Right lobe of liver (tissue), 5 donors: ENCODE results near the gene ASAP3. TPM values are rescaled to one million over a fixed set of nuclear protein-coding genes. Genes with fewer than 3 reads are reported as not detected.

ENCODE experiments used
- total RNA-seq, 6 experiments: library from RNA; depleted of rRNA in 2 of 6; stranded (reverse); fragments of >200 nt in 2 of 6; fragmentation: NEBNext Ultra II Directional in 3 of 6; extraction: Animal tissue kit (Norgen Biotek cat#: 25700) in 3 of 6; gene quantifications; one replicate each; pipeline versions ENCODE4 v1.1.0 to v1.2.4, GENCODE V29; 2016 to 2023
- donor health status: DM: no; HTN: no; CAD: no.
- donor health status: DM: no; HTN: no; CAD: no.
- donor health status: DM: no; HTN: yes; CAD: no.
- donor health status: DM: no; HTN: yes; CAD: no.

The ASAP3 gene
- total RNA-seq, 6 experiments from 2014 or later: 12.3 to 22.1 (median 16.6) TPM

Other genes starting within 250 kb of the ASAP3 start
- 10 to 100 TPM; 27.5 to 44.2 (median 32.0) TPM for gene HNRNPR, start 139.9 kb downstream of the ASAP3 start, total RNA-seq
- 1 to 10 TPM; 2.8 to 4.5 (median 3.4) TPM for gene ZNF436, start 114.3 kb downstream of the ASAP3 start, total RNA-seq
- 10 to 100 TPM; 53.3 to 94.0 (median 63.2) TPM for gene TCEA3, start 59.4 kb downstream of the ASAP3 start, total RNA-seq
- gene E2F2, start 47.1 kb upstream of the ASAP3 start, total RNA-seq: 1 to 10 TPM in 1 of 6 experiments, under 1 TPM in 5; 0.18 to 1.2 (median 0.70) TPM
- gene ID3, start 75.3 kb upstream of the ASAP3 start, total RNA-seq: 10 to 100 TPM; 12.7 to 44.6 (median 27.0) TPM
- gene RPL11, start 207.6 kb upstream of the ASAP3 start, total RNA-seq: 100 to 1,000 TPM; 341 to 471 (median 405) TPM